ENCODE data around the gene TCAIM.

TCAIM gene, protein sequence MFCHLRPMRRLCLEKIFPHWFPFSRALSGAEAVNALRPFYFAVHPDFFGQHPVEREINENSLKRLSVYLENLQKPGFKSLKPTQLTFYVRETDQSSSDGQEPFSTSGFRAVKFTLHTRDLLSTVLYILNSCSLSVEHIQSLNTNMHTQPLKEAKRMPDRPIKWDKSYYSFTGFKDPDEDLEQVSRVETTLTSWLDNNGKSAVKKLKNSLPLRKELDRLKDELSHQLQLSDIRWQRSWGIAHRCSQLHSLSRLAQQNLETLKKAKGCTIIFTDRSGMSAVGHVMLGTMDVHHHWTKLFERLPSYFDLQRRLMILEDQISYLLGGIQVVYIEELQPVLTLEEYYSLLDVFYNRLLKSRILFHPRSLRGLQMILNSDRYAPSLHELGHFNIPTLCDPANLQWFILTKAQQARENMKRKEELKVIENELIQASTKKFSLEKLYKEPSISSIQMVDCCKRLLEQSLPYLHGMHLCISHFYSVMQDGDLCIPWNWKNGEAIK

DNA sequence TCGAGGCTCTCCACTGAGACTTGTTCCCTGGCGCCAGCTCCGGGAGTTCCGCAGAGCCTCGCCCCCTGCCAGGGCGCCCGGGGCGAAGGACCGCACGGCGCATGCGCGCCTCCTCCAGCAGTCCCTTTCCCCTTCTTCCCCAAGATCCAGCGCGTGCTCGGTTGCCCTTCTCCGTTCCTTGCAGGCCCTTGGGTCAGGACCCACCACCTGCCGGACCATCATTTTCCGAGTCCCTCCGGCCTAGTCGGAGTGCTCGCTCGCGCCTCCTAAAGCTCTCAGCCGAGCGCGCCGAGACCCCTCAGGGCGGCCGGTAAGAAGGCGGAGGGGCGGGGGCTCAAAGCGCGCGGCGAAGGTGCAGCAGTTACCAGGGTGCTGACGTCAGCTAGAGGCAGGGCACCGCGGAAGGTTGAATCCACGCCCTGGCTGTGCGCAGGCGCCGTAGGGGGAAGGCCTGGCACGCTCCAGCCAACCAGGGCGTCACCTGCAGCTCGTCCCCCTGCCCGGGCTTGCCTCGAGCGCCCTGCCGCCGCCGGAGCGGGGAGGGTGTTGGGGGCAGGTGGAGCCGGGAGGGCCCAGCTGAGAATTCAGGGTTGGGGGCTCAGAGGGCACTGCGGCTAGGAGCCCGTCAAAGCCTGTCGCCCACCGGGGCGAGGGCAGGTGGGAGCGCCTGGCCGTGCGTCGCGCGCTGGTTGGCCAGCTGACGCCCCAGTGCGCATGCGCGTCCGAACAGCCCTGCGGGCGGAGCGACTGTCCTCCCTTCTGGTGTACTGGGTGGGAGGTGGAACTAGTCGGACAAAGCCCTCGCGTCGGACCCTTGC lies at the start of gene TCAIM:
Gene TCAIM, plus strand, starts transcription at position 757 of the 818 bp plus-strand sequence. CDS start 16,017 bp downstream, outside the sequence.
- DNase-seq: peak; percentile 95

DNA sequence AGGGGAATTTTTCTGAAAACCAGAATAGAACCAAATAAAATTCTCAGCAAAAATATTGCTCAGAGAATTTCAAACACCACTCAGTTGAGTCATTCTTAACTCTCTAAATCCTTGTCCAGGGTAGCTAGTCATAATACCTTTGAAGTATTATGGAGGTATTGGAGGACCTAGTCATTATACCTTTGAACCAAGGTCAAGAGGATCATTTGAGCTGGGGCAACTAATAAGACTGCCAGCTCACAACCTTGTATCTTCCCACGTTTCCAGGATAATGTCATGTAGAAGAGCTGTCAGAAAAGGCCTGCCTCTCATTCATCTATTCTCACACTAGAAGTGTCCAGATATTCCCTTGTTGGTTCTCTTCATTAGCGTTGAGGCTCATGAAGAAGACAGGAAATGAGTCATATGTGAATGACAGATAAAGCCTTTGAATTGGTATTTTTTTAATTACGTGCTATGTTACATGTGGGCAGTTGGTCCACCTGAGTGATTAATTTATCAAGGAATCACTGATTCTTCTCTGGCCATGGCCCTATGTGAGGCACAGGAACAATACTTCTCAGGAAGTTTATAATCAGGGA lies 48.6 kb upstream of the TCAIM start:
- no peak for DNase-seq

DNA sequence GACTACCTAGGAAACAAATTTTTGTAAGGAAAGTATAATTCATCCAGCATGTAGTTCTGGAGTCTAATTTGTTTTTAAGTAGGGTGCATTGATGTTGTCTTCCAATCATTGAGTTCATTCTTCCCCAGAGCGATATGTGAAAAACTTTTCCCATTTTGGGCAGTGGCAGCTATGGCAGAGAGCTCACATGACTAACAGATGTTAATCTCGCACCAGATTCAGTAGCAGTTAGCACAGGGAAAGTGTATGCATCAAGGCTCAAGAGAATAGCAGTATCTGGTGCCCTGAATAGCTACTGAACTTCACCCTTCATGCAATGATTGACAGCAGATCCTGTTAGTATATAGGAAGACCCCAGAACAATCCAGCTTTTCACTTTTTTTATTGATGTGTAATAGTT lies 46.3 kb upstream of the TCAIM start:
- no peak for DNase-seq

DNA sequence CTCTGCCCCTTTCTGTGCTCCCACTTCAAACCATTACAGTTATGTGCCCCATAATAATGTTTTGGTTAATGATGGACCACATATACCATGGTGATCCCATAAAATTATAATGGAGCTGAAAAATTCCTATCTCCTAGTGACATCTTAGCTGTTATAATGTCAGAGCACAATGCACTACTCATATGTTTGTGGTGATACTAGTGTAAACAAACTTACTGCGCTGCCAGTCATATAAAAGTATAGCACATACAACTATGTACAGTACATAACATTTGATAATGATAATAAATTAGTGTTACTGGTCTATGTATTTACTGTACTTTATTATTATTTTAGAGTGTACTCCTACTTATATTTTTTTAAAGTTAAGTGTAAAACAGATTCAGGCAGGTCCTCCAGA lies 45.6 kb upstream of the TCAIM start:
- DNase-seq: no peak

GRCh38 chr3:44297255-44297654 lies 41.3 kb upstream of the TCAIM start:
- no peak for DNase-seq

GRCh38 chr3:44301746-44302145 lies 36.8 kb upstream of the TCAIM start:
- DNase-seq: no peak

GRCh38 chr3:44309500-44309899 lies 29.1 kb upstream of the TCAIM start:
- DNase-seq: no peak

GRCh38 chr3:44318891-44319311 lies 19.7 kb upstream of the TCAIM start:
- DNase-seq: no peak

DNA sequence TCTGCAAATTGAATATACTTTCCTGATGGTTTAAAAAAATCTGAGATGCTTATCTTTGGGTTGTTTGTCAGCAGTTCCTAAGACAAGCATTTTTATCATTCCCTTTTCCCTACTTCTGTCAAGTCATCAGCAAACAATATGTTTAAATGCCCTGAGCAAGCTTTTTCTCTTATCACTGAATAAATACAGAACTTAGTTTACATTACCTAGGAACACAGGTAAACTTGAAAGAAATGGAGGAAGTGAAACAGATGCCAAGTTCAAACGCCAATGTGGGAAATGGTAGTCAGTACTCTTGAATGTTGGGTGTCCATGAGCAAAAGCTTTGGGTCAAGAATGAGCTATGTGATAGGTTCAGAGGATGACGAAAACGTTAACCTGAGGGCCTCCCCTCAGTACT lies 17.2 kb upstream of the TCAIM start:
- no peak for DNase-seq

DNA sequence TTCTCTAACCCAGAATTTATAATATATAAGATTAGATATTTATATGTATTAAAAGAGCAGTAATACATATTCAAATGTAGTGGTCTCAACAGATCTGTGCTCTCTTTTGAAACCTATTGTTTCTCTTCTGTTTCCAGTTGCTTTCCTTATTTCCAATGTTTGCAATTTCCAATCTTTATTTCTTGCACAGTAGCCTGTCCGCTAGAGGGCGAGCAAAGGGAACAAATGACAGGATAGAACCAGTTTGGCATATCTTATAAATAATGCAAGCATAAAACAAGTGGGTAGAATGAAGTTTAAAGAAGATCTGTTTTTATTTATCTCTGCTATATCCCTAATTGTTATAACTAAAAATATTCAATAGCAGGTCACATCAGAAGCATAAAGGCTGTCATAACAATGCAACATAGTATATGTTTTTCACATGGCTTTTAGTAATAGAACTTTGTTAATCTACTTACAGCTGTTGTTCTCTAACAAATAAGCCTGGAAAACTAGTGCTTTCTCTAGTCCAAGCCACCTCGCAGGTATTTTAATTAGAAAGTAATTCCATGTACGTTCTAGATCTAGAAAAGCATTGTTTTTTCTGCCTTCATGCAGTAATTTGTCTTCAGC lies 15.1 kb upstream of the TCAIM start:
- no peak for DNase-seq

- DNase-seq: no peak
Measured at GRCh38 chr3:44324584-44324983, 14.0 kb upstream of the TCAIM start.

- no peak for DNase-seq
Measured at GRCh38 chr3:44326019-44326418, 12.5 kb upstream of the TCAIM start.

DNA sequence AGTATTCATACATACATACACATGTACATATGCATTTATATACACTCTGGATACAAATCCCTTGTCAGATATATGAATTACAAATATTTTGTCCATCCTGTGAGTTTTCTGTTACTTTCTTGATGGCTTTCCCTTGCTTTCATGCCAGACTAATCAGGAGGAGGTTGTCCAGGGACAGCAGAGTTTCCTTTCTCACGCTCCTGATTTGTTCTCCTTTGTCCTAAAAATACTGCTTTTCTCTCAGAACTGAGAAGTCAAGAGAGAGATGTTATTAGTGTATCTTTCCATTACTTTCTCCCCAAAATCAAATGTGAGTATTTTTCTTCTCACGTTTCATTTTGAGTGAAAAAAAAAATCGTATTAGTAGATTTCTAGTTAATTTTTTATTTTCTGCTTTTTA lies 12.1 kb upstream of the TCAIM start:
- DNase-seq: no peak

DNA sequence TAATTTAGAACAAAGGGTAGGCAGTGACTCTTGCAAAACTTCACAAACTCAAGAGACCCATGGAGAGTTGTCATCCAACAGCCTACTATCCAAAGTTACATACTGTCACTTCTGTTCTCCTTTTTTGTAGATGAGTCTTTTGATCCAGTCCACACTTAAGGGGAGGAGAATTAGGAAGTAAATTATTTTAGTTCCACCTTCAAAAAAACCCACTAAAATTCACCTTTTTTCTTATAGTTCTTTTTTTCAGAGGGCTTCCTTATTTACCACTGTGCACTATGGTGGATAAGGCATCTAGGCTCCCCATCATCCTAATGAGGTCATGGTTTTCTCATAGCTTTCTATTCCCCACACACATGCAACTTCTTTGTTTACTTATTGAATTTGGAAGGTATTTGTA lies 8.6 kb upstream of the TCAIM start:
- no peak for DNase-seq

- no peak for DNase-seq
Measured at GRCh38 chr3:44330444-44330843, 8.1 kb upstream of the TCAIM start.

DNA sequence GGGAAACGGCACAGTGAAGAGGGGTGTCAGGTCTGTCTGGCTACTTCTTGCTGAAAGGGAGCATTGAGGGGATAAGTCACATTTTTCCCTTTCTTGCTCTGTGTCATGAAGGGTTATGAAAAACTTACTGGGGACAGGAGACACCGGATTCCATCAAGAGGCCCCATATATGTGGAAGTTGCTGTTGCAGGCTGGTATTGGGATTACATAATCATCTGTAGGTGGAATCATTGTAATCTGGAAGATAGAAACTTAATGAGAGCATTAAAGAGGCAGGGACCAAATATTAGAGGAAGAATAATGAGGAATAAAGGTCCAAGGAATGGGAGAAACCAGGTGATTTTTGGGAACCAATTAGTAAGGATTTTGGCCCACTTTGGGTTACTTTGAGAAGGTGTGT lies 4.2 kb upstream of the TCAIM start:
- DNase-seq: no peak

DNA sequence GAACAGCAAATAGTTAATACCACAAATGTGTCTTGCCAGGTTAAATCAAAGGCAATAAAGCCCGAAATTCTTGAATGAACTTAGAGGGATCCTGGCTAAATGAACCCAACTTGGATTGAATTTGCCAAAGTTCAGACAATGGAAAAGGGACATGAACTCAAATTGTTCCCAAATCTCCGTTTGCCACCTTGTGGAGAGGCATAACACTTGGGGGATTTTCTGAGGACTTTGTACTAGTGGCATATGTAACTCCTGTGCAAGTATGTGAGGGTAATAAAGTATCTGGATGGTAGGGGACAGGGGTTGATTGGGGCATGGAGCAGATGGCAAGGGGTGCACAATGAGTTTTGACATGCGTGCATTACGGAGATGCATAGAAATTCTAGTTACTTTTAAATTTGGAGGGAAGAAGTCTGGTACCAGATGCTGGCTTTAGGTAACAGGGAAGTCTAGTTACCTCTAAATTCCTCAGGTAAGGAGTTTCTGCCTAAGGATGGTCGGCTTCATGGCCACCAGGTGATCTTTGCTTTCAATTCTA lies 1.2 kb upstream of the TCAIM start:
- no peak for DNase-seq

GRCh38 chr3:44338828-44339127 lies 212 bp downstream of the TCAIM start:
- no peak for DNase-seq

- DNase-seq: no peak
Measured at GRCh38 chr3:44339181-44340057, 853 bp downstream of the TCAIM start.

DNA sequence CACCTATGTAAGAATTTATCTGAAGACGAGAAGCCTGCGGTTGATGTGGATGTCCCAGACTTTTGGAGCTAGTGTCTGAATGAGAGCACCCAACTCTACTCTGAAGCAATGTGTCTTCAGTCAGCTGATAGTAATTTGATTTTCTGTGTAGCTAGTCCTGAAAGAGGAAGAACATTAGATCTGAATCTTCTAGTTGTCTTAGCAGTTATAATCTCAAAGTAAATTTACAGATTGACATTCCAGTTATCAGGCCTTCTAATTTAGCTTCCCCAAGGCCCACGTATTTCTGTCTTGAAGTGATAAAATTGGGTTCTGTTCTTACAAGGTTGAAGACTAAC lies 1.5 kb downstream of the TCAIM start:
- no peak for DNase-seq

GRCh38 chr3:44342176-44342790 lies 3.7 kb downstream of the TCAIM start:
- no peak for DNase-seq

- DNase-seq: no peak
Measured at GRCh38 chr3:44343421-44343820, 4.9 kb downstream of the TCAIM start.
